Kidney glomerular epithelial cell (primary cell): ENCODE measurements around the gene HBZ.
A peak's percentile ranks its signal among the peaks of the same experiment; 100 is the strongest.
"Not testable (repeated sequence)": the region's sequence is repeated elsewhere in the genome, so short reads cannot be mapped to it uniquely, and the experiment has no call there.

Experiments used
- DNase-seq: peaks from one replicate; lab custom pipeline; 2025; lab: John Stamatoyannopoulos, UW

HBZ gene

DNA sequence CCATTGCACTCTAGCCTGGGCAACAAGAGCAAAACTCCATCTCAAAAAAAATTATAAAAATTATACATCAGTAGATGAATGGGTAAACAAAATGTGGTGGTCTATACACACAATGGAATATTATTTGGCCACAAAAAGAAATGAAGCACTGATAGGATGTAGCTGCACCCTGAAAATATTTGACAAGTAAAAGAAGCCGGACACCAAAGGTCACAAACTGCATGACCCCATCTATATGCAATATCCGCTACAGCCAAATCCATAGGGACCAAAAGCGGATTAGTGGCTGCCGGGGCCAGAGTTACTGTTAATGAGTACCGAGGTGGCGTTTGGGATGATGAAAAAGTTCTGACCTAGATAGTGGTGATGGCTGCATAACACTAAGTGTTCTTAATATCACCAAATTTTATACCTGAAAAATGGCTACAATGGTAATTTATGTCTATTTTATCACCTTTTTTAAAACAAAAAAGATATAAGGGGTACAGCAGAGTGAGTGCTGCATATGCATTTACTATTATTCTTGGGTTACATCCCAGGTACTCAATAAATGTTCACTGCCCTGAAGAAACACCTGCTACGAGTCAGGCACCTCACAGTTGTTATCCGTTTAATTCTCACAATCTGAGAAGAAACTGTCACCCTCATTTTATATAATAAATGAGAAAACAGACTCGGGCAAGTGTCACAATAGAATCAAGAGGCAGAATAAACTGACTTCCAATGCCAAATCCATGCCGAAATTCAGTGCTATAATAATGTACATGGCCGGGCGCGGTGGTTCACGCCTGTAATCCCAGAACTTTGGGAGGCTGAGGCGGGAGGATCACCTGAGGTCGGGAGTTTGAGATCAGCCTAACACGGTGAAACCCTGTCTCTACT is 27.0 kb downstream of the HBZ start:
- DNase-seq, result no peak

DNA sequence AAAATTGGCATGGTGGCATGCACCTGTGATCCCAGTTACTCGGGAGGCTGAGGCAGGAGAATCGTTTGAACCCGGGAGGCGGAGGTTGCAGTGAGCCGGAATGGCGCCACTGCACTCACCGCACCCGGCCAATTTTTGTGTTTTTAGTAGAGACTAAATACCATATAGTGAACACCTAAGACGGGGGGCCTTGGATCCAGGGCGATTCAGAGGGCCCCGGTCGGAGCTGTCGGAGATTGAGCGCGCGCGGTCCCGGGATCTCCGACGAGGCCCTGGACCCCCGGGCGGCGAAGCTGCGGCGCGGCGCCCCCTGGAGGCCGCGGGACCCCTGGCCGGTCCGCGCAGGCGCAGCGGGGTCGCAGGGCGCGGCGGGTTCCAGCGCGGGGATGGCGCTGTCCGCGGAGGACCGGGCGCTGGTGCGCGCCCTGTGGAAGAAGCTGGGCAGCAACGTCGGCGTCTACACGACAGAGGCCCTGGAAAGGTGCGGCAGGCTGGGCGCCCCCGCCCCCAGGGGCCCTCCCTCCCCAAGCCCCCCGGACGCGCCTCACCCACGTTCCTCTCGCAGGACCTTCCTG is 27.7 kb downstream of the HBZ start, which contains the start of gene HBQ1:
Gene HBQ1, plus strand, starts transcription at position 359 of the 575 bp plus-strand sequence. Its CDS starts 28 bp downstream, at position 387.
- no peak for DNase-seq

DNA sequence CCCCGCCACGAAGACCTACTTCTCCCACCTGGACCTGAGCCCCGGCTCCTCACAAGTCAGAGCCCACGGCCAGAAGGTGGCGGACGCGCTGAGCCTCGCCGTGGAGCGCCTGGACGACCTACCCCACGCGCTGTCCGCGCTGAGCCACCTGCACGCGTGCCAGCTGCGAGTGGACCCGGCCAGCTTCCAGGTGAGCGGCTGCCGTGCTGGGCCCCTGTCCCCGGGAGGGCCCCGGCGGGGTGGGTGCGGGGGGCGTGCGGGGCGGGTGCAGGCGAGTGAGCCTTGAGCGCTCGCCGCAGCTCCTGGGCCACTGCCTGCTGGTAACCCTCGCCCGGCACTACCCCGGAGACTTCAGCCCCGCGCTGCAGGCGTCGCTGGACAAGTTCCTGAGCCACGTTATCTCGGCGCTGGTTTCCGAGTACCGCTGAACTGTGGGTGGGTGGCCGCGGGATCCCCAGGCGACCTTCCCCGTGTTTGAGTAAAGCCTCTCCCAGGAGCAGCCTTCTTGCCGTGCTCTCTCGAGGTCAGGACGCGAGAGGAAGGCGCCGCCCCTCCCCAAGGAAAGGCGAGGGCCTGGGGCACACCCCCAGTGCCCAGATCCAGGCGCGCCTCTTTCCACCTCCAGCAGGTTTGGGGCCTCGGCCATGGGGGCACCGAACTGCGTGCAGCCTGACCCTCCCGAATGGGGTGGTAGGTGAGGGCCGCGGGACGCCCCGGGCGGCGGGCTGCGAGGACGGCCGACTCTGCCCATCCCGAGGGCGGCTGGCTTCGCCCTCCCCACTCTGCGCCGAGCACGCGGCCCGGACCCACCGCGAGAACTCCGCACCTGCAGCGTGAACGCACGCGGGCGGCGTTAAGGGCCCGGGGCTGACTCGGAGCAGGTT is 28.5 kb downstream of the HBZ start:
- peak; percentile 48 for DNase-seq

DNA sequence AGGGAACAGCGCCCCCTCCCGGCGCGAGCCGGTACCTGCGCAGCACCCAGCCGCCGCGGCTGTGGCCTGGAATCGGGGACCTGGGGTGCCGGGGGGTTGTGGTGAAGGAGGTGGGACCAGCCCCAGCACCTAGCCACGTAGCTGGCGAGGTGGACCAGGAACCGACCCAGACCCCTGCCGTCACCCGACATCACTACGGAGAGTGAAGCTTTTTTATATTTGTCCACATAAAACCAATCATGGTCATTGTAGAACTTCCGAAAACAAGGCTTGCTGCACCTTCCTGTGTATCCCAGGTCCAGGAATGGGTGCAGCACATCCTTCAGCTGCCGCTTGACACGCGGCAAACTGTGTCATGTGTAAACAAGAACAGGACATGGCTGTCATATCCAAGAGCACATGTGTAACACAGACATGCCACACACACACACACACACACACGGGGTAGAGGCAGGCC is 29.1 kb downstream of the HBZ start:
- DNase-seq, result no peak

DNA sequence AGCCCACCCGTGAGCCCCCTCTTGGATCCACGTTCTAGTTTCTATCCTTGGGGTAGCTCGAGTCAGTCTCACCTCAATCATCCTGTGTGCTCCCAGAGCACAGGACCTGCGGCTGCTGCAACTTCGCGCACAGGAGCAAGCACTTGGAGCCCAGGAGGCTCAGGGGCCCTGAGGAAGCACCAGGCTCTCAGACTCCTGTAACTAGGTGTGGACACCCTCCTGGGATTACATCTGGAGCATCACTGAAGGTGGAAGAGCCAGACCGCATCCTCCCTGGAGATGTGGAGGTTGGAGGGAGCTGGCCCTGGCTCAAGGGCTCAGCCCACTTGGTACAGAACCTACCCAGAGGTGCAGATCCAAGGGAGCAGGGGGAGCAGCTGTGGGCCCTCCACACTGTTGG is 30.6 kb downstream of the HBZ start:
- no peak for DNase-seq

DNA sequence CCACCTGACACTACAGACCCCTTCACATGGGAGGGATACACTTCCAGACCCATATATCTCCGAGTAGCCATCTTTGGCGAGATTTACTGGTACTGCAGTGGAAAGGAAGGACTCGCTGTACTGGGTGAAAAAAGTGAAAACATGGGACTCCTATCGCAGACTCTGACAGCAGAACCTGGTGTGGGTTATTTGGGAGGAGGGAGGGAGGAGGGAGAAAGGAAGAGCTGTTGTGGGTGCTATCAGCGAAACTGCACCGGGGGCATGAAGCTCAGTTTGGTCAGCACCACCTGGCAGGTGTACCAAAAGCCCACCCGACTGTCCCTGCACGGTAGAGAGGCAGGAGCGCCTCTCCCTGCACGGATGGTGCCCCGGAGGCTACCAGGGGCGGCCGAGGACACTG is 32.8 kb downstream of the HBZ start:
- DNase-seq, result no peak

DNA sequence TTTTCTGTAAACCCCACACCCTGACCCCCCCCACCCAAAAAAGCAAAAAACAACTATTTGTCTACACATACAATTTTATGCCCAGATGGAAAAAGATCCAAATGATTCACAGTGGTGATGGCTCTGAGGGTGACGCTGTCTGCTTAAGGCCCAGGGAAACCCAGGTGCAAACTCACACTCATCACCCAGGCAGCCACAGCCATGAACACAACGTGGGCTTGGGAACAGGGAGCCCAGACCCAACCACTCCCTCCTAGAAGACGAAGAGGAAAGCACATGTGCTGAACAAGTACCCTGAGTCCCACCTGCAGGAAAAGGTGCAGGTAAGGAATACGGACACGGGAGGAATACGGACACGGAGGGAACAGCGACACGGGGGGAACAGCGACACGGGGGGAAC is 33.2 kb downstream of the HBZ start:
- DNase-seq, result no peak

DNA sequence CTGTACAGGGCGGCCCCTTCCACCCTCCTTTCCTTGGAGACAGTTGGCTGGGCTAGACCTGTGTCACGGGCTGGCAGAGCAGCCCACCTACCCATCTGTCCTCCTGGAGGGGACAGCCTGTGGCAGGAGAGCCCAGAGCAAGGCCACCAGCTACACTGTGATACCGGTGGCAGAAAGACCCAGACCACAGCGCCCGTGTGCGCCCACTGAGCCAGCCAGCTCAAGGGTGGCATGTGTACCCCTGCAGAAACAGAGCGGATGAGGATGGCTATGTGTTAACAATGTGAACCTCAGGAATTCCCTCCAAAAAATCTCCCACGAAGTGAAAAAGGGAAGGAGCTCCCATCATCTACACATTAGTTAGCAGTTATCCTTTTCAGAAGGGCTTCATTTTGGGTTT is 34.9 kb downstream of the HBZ start:
- no peak for DNase-seq

DNA sequence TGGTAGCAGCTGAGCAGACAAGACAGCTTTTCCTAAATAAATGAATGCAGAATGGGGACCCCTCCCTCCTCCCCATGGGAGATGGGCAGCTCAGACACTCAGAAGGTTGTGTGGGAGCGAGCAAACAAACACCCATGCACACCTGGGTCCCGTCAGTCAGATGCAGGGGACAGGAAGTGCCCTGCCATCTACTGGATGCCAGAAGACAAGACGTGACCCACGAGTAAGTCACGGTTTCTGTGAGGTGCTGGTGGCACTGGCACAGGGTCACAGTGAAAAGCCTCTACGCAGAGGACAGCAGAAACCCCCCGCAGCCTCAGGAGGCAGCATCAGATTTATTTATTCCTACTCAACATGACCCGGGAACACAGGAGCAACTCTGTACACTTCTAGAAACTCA is 36.2 kb downstream of the HBZ start:
- no peak for DNase-seq

DNA sequence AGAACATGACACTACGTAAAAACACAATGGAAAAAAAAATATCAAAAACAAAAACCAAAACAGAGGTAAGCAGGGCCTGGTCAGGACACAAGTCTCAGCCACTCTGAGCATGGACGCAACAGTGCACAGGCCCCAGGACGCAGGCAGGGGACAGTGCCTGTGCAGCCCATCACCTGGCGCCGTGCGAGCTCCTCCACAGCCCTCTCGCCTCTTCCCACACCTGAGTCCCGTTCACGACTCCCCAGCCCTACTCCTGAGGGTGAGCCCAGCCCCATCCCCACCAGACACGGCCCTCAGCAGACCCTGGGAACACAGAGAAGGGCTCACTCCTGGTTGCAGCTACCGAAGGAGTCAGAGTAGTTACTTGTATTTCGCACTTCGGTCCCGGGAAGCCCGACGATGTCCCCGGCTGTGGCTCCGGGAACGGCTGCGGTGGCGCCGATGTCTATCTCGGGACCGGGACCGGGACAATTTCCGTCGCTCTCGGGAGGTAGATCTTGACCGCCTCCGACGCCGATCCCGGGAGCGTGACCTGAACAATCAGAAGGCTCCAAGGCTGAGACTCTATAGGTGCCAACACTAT is 37.3 kb downstream of the HBZ start:
- DNase-seq, result no peak

DNA sequence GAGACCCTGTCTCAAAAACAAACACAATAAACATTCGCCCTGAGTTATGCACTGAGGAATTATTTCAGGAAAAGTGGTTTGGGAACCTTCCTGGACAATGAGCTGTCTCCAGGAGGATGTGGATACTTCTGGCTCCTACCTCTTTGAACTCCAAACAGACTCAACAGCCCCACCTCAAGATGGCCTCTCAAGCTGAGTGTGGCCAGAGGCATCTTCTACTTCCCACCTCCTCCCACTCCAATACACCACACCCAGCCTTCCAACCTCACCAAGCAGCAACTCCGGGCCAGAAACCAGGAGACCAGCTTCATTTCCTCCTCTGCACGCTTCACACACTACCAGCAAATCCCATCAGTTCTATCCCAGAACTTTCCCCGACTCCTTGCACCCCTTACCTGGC is 39.4 kb downstream of the HBZ start:
- DNase-seq, result no peak

DNA sequence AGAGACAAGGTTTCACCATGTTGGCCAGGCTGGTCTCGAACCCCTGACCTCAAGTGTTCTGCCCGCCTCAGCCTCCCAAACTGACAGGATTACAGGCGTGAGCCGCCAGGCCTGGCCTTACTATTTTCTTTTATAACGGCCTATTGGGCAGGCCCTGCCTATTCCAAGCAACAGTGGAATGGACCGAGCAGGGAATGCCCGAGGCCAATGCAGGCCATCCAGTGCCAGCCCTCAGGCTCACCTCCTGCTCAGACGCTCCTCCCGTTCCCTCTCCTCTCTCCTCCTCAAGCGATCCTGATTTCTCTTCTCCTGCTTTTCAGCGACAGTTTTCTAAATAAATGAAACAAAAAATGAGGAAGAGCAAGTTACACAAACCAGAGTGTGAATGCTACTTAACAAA is 40.2 kb downstream of the HBZ start:
- DNase-seq, result no peak

DNA sequence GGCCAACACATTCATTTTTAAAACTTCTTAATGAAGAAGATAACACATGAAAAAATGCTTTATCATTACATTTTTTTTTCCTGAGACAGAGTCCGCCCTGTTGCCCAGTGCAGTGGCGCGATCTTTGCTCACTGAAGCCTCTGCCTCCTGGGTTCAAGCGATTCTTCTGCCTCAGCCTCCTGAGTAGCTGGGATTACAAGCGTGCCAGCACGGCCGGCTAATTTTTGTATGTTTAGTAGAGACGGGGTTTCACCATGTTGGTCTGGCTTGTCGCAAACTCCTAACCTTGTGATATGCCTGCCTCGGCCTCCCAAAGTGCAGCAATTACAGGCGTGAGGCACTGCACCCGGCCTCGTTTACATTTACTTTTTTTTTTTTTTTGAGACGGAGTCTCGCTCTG is 41.0 kb downstream of the HBZ start:
- DNase-seq, result no peak

DNA sequence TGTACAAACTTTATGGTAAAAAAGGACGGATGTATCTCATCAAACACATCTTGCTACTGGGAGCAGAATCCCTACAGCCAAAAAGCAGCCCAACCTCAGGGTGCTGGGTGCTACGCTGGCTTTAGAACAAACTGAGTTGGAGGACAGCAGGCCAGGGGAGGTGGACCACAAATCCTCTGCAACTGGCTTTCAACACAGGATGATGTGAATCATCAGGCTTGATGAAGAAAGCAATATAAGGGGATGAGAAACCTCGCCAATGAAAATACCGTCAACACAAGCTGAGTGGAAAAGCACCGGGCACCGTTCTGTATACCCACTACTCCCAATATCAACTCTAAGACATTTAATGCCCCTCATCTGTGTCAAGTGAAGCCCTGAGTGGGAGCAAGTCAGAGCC is 42.1 kb downstream of the HBZ start:
- DNase-seq, result no peak

DNA sequence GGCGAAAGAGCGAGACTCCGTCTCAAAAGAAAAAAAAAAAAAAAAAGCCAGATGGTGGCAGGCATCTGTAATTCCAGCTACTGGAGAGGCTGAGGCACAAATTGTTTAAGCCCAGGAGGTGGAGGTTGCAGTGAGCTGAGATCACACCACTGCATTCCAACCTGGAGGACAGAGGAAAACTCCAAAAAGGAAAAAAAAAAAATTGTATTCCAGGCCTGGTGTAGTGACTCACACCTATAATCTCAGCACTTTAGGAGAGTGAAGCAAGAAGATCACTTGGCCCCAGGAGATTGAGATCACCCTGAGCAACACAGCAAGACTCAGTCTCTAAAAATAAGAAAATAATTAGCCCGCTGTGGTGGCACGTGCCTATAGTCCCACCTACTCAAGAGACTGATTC is 47.9 kb downstream of the HBZ start:
- DNase-seq, result peak; percentile 16

DNA sequence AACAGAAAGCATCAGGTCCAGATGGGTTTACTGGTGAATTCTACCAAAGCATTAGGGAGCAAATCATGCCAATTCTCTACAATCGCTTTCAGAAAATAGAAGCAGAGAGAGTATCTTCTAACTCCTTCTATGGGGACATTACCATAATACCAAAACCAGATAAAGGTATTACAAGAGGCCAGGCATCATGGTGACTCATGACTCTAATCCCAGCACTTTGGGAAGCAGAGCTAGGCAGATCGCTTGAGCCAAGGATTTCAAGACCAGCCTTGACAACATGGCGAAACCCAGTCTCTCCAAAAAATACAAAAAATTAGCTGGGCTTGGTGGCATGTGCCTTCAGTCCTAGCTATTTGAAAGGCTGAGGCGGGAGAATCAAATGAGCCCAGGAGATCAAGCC is 50.8 kb downstream of the HBZ start:
- DNase-seq, result no peak

DNA sequence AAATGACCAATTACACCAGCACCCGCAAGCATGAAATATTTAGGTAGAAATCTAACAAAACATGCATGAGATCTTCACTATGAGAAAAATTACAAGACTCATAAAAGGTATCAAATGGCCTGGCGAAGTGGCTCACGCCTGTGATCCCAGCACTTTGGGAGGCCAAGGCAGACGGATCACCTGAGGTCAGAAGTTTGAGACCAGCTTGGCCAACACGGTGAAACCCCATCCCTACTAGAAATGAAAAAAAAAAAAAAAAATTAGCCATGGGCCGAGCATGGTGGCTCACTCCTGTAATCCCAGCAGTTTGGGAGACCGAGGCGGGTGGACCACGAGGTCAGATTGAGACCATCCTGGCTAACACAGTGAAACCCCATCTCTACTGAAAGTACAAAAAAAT is 51.6 kb downstream of the HBZ start:
- not testable (repeated sequence) for DNase-seq
